NCI-H774 (cell line): ENCODE measurements around the gene TPD52L2.
"Not testable (repeated sequence)": the region's sequence is repeated elsewhere in the genome, so short reads cannot be mapped to it uniquely, and the experiment has no call there.

Source experiments
- DNase-seq: peaks from one replicate; lab custom pipeline; 2025; lab: John Stamatoyannopoulos, UW

Gene TPD52L2

DNA sequence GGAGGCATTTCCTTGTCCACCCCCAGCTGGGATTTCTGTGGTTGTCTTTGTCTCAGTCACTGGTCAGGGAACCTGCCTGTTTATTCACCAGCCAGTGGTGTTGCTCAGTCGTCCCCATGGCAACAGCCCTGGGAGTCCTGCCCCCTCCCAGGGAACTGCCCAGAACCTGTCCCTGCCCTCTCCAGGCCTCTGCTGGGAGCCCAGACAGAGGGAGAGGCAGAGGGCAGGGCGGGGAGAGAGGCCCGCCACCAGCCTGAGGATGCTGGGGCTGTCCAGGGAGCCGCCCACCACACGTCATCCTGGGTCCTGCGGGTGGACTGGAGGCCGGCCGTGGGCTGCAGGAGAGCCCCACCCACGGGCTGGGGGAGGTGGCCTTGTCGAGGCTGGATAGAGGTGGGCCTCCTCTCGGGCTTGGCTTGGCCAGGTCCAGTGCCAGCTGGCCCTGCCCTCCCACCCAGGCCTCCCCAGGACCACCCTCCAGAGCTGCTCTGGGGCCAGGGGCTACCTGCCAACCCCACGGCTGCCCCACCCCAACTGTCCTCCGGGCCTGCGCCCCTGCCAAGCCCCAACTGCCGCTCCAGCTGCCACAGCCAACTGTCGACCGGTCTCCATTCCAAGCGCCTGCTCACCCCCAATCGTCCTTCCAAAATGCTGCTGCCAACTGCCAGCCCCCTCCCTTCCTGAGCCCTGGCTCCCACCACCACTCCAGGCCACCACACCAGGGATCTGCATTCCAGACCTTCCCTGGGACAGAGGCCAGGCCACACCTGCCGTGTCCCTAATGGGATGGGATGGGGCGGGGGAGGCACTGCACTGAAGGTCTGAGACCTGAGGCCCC, 29.8 kb upstream of the TPD52L2 start:
- DNase-seq = peak; percentile 58

DNA sequence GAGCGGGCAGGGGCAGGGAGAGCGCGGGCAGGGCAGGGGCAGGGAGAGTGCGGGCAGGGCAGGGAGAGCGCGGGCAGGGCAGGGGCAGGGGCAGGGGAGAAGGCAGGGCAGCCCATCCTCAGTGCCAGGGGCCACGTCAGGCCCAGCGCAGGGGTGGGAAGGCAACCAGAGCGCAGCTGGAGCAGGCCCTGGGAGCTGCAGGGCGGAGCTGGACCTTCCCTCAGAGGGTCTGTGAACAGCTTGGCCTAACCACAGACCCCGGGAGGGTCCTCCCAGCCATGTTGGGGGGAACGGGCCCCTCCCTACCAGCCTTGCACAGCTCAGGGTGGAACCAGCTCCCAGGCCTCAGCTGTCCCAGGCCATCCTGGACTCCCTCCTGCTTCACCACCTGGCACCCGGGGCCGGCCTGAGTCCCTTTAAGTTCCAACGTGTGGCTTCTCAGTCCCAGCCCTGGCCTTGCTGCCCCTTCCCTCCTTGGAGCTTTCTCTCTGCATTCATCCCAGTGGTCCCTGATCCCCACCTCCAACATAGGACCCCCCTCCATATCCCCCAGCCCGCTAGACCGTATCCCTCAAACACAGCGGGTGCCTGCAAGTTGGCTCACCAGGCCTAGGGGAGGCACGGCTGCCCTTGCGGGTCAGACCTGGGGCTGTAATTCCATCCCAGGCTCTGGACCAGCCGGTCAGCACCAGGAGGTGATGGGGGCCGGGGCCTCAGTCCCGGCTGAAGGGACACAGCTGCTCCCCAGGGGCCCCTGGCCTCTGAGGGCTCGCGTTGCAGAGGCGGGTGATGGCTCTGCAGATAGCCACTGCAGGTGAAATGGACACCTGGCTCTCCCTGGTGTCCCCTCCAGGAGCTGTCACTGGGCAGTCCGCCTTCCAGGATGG, 28.4 kb upstream of the TPD52L2 start:
- DNase-seq = no peak

DNA sequence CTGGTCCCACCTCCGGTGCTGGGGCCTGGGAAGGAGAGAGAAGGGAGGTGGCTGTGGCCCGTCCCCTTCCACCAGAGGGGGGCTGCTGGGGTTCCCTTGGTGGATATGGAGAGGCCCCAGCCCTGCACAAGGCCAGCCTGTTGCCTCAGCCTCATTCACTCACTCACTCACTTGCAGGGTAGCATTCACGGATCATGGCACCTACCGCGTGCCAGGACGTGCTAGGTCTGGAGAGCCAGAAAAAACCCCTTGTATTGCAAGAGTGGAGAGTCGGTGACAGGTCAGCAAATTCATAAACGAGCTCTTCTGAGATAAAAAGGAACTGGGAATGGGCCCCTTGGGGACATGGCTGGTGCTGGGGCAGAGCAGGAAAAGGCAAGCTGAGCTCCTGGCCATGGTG, 27.6 kb upstream of the TPD52L2 start:
- no peak for DNase-seq

DNA sequence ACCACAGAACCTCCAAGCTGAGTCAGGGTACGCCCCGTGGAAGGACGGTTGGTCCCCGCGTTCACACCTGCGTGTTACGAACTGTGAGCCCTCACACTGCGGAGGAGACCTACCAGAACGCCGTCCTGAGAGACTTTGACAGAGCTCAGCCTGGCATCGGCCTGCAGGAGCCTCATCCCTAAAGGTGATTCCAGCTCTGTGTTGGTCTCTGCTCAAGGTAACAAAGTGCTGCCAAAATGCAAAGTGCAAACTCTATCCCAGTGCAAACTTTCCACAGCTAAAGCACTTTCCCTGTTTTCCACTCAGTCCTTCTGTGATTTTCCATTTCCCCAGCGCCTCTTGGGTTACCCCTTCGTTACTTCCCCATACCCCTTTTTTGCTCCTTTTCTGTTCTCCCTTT, 25.4 kb upstream of the TPD52L2 start:
- no peak for DNase-seq

DNA sequence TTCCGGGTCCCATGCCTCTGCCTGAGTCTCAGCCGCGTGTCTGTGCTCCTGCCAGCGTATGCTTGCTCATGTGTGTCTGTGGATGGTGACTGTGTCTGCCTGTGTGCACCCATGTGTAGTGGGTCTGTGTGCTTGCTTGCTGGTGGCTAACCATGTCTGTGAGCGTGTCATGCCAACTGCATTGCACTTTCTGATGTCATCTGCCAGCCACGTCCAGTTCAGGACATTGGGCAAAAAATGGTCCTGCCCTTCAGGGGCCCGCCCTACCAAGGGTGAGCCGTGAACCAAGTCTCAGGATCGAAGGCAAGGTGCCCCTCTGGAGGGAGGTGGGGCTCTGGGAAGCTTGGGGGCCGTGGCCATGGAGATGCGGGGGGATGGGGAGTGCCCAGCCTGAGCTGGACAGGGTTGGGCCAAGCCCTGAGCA, 24.7 kb upstream of the TPD52L2 start:
- no peak for DNase-seq

DNA sequence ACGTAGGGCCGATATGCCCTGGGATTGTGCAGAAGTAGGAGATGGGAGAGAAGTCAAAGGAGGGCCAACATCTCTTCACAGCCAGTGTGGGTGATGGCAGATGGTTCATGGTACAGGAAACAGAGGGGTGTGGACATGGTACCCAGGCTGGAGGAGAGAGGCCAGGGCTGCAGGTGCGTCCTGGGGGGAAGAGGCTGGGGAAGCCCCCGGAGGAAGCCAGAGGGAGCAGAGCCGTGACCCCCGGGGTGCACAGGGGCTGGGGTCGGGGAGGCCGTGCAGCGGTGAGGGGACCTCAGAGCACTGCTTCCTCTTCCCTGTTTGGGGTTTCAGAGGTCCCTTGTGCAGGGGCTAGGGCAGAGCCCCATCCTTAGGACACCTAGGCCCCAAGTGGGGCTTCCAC, 22.8 kb upstream of the TPD52L2 start:
- DNase-seq = no peak

DNA sequence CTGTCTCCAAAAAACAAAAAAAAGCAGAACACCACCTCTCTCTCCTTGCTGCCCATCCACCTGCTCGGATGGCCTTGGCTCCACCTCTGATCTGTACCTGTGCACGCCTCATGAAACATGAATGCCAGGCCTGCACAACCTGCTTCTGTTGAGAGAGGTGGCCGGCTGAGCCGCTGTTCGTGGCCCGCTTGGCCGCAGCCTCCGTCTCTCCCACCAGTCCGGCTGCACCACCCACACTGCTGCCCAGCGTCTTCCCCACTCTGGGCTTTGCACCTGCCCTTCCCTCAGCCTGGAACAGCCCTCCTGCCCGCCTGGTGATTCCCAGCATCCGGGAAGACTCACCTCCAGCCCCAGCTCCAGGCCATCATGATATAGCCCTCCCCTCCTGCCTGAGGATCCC, 21.8 kb upstream of the TPD52L2 start:
- no peak for DNase-seq

DNA sequence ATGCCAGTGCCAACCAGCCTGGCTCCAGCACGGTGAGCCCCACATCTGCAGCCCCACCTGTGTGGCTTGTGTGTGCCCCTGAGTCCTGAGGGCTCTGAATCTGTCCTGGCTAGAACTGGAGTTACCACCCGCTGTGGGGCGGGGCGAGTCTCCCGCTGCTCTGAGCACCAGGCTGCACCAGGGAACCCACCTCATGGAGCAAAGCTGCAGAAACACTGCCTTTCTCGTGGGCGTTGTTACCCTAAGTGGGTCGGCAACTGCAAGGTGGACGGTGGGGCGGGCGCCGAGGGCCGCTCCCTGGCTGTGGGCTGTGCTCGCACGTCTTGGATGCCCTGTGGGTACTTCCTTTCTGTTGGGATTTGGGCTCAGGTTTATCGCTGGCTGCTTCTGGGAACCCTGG, 21.3 kb upstream of the TPD52L2 start:
- no peak for DNase-seq

DNA sequence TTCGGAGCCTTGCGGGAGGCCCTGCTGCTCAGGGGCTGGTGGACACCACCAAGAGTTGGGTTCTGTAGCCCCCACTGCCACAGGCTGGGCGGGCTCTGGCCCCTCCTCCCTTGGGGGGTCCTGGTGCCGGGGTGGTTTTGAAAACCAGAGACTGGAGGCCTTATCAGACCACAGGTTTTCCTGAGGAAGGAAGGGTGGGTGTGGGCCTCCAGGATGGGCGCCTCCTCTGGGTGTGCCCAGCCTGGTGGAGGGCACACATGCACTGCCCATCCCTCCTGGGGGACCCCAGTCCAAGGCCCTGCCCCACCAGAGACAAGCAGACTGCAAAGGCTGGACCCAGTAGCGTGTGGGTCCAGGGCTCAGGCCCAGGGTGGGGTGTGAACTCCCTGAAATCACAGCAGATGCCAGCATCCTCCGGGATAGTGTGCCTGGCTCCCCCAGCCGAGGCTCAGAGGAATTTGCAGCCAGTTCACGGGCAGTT, 20.5 kb upstream of the TPD52L2 start:
- no peak for DNase-seq

DNA sequence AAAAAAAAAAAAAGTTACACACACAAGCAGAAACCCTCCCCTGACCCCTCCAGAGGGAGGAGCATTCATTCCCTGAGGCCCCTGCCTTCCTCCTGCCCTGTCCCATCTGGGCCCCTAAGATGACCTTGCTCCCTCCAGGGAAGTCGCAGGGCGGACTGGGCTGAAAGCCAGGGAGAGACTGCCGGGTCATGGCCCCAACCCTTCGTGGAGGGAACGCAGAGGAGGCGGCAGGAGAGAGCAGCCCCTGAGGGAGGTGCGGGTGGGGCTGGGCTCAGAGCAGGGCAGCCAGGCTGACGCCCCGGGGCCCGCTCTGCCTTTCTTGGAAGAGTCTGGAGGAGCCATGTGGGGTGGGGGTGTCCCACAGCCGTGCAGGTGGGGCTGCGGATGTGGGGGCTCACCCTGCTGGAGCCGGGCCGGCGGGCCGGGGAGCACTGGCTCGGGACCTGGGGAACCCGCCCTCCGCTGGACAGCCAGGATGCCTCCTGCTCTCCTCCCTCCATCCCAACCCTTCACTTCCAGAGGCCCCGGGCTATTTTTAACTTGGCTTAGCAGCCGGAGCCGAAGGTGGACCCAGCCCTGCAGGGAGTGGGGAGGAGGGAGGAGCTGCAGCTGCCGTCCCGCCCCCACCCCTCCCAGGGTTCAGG, 18.8 kb upstream of the TPD52L2 start:
- DNase-seq = no peak

DNA sequence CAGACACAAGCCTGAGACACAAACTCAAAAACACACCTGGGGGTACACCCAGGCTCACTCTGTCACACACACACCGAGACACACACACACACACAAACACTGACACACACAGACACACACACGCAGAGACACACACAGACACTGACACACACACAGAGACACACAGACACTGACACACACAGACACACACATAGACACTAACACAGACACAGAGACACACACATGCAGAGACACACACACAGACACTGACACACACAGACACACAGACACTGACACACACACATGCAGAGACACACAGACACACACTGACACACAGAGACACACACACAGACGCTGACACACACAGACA, 18.2 kb upstream of the TPD52L2 start:
- DNase-seq = no peak

DNA sequence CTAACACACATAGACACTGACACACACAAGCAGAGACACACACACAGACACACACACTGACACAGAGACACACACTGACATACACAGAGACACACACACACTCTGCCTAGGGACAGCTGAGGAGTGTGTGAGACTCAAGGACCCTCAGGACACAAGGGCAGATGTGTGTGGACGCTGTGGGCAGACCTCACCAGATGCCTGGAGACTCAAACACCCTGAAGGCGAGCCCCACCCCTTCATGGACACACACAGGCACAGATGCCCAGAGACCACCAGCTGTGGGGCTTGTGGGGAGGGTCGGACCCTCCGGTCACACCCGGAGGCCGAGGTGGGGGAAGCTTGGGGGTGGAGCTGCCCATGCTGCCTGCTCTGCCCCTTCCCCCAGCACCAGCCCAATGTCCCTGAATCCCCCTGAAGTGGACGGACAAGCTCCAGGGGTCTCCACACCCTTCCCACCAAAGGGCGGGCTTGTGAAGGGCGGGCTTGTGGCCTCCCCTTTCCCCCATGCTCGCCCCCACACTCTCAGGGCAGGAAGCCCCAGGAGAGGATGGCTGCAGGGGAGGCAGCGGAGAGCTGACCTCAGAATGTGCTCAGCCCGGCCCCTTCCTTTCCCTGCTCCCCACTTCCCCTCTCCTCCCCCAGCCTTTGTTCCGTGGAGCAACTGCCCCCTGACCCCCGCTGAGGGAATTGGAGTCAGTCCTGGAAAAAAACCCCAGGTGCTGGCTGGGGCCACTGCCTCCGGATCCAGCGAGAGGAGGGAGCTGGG, 17.6 kb upstream of the TPD52L2 start:
- no peak for DNase-seq

DNA sequence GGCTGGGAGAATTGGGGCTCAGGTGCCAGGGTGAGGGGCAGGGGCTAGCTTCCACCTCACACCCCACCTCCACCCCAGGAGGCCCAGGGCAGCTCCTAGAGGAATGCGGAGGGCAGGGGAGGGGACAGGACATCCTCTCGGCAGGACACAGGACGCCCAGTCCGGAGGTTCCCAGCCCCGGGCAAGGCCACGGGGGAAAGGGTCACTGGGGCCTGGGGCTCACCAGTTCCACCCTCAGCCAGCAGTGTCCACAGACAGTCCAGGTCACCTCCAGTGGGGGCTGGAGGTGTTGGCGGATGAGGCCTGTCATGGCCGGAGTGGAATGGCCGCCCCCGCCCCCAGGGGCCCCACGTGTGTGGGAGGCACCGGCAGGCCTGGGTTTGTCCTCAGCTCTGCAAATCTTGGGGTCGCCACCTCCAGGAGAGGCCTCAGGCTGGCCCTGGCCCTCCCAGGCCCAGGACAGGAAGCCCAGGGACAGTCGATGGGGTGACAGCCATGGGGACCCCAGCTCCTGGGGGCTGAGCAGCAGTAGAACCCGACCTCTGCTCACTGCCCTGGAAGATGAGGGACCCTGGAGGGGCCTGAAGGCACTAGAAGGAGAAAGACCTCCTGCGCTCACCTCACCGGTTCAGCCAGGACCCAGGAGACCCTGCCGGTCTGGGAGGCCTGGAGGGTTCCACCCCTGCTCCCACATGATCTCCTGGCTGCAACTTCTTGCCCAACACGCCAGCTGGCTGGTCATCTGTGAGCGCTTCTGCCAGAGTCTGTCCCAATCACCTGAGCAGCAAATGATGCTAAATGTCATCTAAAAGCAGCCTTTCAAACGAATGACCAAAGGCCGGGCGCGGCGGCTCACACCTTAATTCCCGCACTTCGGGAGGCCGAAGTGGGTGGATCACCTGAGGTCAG, 16.8 kb upstream of the TPD52L2 start:
- no peak for DNase-seq

DNA sequence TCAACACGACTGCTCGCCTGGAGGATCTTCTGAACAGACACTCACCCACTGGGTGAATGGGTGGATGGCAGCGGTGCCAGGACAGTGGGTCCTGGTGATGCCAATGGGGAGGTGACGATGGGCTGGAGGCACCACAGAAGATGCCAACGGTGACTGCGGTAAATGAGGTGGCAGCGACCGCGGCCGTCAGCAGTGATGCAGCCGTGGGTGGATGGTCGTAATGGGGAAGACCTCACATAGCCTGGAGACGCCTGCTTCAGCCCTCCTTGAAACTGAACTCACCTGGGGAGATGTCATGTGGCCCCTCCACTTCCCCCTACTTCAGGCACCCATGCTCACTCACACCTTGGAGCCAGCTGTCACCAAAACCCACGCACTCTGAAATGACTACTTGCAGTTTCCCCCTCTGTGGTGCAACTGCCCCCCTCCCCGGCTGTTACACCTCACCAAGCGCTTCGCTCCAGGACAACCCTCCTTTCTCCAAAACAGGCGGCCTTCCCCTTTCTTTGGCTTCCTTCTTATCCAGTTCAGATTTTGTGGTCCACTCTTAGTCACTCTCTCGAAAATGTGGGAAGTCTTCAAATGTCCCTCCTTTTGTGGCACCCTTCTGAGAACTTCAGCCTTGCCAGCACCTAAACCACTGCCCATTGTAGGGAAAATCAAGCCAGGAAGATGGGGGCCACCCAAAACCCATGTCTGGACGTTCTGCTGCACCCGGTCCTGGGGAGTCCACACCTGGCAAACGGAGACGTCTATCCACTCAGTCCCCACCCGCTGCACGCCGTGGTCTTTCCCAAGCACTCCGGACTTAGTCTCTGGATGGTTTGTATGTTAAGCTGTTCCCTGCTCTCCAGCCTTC, 14.2 kb upstream of the TPD52L2 start:
- DNase-seq = no peak

DNA sequence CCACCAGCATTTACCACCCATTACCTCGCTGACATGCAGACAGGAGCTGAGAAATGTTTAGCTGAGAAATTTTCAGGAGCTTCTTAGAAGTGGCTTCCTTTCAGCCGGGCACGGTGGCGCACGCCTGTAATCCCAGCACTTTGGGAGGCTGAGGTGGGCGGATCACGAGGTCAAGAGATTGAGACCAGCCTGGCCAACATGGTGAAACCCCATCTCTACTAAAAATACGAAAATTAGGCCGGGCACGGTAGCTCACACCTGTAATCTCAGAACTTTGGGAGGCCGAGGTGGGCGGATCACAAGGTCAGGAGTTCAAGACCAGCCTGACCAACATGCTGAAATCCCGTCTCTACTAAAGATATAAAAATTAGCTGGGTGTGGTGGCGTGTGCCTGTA, 13.5 kb upstream of the TPD52L2 start:
- not testable (repeated sequence) for DNase-seq

DNA sequence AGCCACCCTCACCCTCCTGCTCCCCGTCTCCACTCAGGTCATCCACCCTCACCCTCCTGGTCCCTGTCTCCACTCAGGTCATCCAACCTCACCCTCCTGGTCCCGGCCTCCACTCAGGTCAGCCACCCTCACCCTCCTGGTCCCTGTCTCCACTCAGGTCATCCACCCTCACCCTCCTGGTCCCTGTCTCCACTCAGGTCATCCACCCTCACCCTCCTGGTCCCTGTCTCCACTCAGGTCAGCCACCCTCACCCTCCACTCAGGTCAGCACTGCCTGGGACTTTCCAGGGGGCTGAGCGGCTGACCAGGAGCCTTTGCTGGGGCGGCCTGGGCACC, 11.4 kb upstream of the TPD52L2 start:
- not testable (repeated sequence) for DNase-seq

DNA sequence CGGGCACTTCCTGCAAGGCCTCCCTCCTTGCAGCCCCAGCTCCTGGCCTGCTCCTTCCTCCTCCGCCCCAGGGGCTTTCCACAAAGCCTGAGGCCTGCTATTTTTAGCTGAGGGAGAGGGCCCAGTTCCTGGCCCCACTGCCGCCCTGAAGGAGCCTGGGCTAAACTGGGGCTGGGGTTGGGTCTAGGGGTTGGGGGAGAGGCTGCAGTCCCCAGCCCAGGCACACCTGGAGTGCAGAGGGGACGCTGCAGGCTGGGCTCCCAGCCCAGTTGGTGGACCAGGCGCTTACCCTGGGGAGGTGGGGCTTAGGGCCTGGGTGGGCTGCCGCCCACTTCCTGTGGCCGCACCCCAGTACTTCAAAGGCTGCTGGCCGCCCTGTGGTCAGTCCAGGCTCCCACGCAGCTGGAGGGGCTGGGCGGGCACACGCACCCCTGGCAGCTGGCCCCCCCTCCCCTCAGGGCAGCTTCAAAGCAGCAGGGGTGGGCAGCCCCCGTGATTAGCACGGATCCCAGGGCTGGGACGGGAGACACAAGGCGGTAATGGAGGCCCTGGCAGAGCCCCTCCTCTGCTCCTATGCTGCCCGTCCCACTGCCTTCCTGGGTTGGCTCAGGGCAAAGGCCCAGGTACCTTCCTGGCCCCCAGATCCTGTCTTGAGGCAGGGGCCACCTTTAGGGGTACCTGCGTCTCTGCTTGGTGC, 10.9 kb upstream of the TPD52L2 start:
- no peak for DNase-seq

DNA sequence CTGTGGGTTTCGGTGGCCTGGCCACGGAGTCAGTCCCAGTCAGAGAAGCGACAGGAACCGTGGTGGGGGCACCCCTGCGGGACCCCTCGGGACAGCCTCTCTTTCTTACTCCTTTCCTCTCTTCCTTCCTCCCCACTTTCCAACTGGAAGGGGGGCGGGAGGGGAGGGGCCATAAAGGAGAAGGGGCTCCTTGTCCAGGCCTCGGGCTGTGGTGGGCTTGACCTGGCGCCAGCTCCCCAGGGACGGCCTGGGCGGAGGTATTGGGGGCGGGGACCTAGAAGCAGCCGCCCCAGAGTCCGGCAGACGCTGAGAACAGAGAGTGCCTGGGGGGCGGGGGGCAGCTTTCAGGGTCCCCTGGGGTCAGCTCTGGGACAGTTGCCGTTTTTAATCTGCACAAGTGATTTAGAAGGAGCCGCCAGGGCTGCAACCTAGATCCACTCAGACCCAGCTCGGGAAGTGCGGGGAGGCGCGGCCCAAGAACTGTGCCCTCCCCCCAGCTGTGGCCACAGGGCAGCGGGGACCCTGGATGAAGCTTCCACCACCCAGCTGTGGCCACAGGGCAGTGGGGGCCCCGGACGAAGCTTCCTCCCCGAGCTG, 10.2 kb upstream of the TPD52L2 start:
- no peak for DNase-seq
